H1 (cell line): Measurements from ENCODE around the gene MEX3C. TPM values are rescaled to one million over a fixed set of nuclear protein-coding genes. Genes with fewer than 3 reads are reported as not detected.

Experiments used
- BACH1 ChIP-seq: IDR thresholded peaks from 2 replicates; pipeline ENCODE4 v1.6.1; 2012; ENCODE audit warnings: low read length, improper control_type of control experiment
- CHD2 ChIP-seq: IDR thresholded peaks from 2 replicates; pipeline ENCODE4 v1.6.1; 2012; ENCODE audit warnings: low read length, improper control_type of control experiment
- EGR1 ChIP-seq: IDR thresholded peaks from 2 replicates; pipeline ENCODE4 v1.6.1; 2011; ENCODE audit warnings: low read depth, low read length, borderline replicate concordance
- FOSL1 ChIP-seq: IDR thresholded peaks from 2 replicates; pipeline ENCODE4 v1.6.1; 2011; ENCODE audit warnings: mild to moderate bottlenecking, low read depth, low read length, moderate library complexity; ENCODE audit not compliant: insufficient read depth
- KDM1A ChIP-seq: fragments of 200-600, 300-600 bp; sonication (generic); IDR thresholded peaks from 2 replicates; pipeline ENCODE4 v1.7.1; 2016; ENCODE audit warnings: mild to moderate bottlenecking, low read length, borderline replicate concordance
- NRF1 ChIP-seq: IDR thresholded peaks from 2 replicates; pipeline ENCODE4 v1.6.1; 2011; ENCODE audit warnings: mild to moderate bottlenecking, low read depth, low read length, improper control_type of control experiment
- PHF8 ChIP-seq: fragments of 200-600 bp; sonication (generic); conservative IDR thresholded peaks from 2 replicates; pipeline ENCODE4 v1.7.1; 2012; ENCODE audit warnings: low read depth, mild to moderate bottlenecking, inconsistent platforms, low read length, moderate library complexity
- POLR2AphosphoS5 ChIP-seq: IDR thresholded peaks from 2 replicates; pipeline ENCODE4 v1.6.1; 2011; ENCODE audit warnings: low read depth, low read length
- RAD21 ChIP-seq, 2 experiments: IDR thresholded peaks in 1 of 2; conservative IDR thresholded peaks in 1 of 2; 2 replicates each; pipeline ENCODE4 v1.6.1; 2011; ENCODE audit warnings: low read depth in 2 of 2, low read length in 2 of 2, improper control_type of control experiment in 1 of 2, inconsistent platforms in 1 of 2, mild to moderate bottlenecking in 1 of 2, moderate library complexity in 1 of 2
- RFX5 ChIP-seq: IDR thresholded peaks from 2 replicates; pipeline ENCODE4 v1.6.1; 2011; ENCODE audit warnings: low read depth, low read length, improper control_type of control experiment, borderline replicate concordance
- RXRA ChIP-seq: IDR thresholded peaks from 2 replicates; pipeline ENCODE4 v1.6.1; 2011; ENCODE audit warnings: low read depth, mild to moderate bottlenecking, low read length, moderate library complexity; ENCODE audit not compliant: insufficient read depth
- SP4 ChIP-seq: IDR thresholded peaks from 2 replicates; pipeline ENCODE4 v1.6.1; 2012; ENCODE audit warnings: low read length, inconsistent platforms
- polyA plus RNA-seq, 7 experiments: library from polyadenylated mRNA; depleted of rRNA in 3 of 7; stranded (reverse) in 5 of 7; unstranded in 2 of 7; fragments of >200 nt in 5 of 7; fragments of 200-250 nt in 2 of 7; gene quantifications; 1 replicate in 5 of 7; 2 replicates in 1 of 7; 4 replicates in 1 of 7; pipeline versions ENCODE4 v1.2.1 to v1.2.3, GENCODE V29; 2011 to 2013; ENCODE audit warnings: missing spikeins in 2 of 7, mixed read lengths in 2 of 7
- total RNA-seq: library from RNA; stranded (reverse); fragmentation: NEBNext Ultra II Directional; extraction: Animal tissue kit (Norgen Biotek cat#: 25700); gene quantifications from 2 replicates; pipeline ENCODE4 v1.2.1, GENCODE V29; 2021
- TF ChIP-seq, protein P1 (sequence below): fragments of 300-600 bp; sonication (generic); IDR thresholded peaks from 2 replicates; pipeline ENCODE4 v1.7.1; 2012; ENCODE audit warnings: low read length, moderate library complexity, mild to moderate bottlenecking, inconsistent platforms; ENCODE audit not compliant: insufficient replicate concordance

MEX3C gene
- total and polyA plus RNA-seq, 2 of the 8 experiments (the other 6 are each of a cell fraction or from before 2014, with no cell fraction given), result 48.2 to 103 TPM

DNA sequence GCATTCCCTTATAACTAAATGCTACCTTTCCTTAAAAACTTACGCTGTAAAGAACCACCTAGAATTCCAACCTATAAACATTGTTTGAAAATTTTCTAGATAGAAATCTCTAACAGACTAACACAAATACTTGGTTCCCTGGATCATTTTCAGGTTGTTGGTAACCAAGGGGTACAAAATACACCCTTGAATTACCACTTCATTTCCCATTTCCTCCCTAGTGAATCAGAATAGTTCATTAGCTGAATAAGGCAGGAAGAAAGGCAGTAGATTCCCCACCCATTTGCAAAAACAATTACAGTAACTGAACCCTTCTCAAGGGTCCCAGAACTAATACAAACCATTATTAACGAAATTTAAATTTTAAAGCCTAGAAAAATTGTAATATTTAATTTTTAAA is 5.5 kb downstream of the MEX3C start (continued):
- TF ChIP-seq, protein P1, sequence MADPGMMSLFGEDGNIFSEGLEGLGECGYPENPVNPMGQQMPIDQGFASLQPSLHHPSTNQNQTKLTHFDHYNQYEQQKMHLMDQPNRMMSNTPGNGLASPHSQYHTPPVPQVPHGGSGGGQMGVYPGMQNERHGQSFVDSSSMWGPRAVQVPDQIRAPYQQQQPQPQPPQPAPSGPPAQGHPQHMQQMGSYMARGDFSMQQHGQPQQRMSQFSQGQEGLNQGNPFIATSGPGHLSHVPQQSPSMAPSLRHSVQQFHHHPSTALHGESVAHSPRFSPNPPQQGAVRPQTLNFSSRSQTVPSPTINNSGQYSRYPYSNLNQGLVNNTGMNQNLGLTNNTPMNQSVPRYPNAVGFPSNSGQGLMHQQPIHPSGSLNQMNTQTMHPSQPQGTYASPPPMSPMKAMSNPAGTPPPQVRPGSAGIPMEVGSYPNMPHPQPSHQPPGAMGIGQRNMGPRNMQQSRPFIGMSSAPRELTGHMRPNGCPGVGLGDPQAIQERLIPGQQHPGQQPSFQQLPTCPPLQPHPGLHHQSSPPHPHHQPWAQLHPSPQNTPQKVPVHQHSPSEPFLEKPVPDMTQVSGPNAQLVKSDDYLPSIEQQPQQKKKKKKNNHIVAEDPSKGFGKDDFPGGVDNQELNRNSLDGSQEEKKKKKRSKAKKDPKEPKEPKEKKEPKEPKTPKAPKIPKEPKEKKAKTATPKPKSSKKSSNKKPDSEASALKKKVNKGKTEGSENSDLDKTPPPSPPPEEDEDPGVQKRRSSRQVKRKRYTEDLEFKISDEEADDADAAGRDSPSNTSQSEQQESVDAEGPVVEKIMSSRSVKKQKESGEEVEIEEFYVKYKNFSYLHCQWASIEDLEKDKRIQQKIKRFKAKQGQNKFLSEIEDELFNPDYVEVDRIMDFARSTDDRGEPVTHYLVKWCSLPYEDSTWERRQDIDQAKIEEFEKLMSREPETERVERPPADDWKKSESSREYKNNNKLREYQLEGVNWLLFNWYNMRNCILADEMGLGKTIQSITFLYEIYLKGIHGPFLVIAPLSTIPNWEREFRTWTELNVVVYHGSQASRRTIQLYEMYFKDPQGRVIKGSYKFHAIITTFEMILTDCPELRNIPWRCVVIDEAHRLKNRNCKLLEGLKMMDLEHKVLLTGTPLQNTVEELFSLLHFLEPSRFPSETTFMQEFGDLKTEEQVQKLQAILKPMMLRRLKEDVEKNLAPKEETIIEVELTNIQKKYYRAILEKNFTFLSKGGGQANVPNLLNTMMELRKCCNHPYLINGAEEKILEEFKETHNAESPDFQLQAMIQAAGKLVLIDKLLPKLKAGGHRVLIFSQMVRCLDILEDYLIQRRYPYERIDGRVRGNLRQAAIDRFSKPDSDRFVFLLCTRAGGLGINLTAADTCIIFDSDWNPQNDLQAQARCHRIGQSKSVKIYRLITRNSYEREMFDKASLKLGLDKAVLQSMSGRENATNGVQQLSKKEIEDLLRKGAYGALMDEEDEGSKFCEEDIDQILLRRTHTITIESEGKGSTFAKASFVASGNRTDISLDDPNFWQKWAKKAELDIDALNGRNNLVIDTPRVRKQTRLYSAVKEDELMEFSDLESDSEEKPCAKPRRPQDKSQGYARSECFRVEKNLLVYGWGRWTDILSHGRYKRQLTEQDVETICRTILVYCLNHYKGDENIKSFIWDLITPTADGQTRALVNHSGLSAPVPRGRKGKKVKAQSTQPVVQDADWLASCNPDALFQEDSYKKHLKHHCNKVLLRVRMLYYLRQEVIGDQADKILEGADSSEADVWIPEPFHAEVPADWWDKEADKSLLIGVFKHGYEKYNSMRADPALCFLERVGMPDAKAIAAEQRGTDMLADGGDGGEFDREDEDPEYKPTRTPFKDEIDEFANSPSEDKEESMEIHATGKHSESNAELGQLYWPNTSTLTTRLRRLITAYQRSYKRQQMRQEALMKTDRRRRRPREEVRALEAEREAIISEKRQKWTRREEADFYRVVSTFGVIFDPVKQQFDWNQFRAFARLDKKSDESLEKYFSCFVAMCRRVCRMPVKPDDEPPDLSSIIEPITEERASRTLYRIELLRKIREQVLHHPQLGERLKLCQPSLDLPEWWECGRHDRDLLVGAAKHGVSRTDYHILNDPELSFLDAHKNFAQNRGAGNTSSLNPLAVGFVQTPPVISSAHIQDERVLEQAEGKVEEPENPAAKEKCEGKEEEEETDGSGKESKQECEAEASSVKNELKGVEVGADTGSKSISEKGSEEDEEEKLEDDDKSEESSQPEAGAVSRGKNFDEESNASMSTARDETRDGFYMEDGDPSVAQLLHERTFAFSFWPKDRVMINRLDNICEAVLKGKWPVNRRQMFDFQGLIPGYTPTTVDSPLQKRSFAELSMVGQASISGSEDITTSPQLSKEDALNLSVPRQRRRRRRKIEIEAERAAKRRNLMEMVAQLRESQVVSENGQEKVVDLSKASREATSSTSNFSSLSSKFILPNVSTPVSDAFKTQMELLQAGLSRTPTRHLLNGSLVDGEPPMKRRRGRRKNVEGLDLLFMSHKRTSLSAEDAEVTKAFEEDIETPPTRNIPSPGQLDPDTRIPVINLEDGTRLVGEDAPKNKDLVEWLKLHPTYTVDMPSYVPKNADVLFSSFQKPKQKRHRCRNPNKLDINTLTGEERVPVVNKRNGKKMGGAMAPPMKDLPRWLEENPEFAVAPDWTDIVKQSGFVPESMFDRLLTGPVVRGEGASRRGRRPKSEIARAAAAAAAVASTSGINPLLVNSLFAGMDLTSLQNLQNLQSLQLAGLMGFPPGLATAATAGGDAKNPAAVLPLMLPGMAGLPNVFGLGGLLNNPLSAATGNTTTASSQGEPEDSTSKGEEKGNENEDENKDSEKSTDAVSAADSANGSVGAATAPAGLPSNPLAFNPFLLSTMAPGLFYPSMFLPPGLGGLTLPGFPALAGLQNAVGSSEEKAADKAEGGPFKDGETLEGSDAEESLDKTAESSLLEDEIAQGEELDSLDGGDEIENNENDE, result no peak
- TF ChIP-seq RFX5 (no peak), POLR2AphosphoS5 (no peak), RAD21 (IDR thresholded peaks at IDR 0.05 in 1 of 2, conservative IDR thresholded peaks at IDR 0.05 in 1 of 2; ENCODE audit: low read depth in 2 of 2, low read length in 2 of 2) (no peak), NRF1 (no peak), BACH1 (no peak), PHF8 (no peak), EGR1 (no peak), CHD2 (no peak), RXRA (no peak), FOSL1 (no peak), SP4 (no peak), KDM1A (no peak)
